Left ventricle myocardium inferior (tissue), 1 donor: Measurements from ENCODE around the gene C5AR2. TPM values are rescaled to one million over a fixed set of nuclear protein-coding genes. Genes with fewer than 3 reads are reported as not detected.
A peak's percentile ranks its signal among the peaks of the same experiment; 100 is the strongest.

Source experiments
- DNase-seq: peaks from one replicate; pipeline ENCODE4 v3.0.0-alpha.2; 2020
- H3K27ac ChIP-seq: fragments of 200-600 bp; replicated peaks from 2 replicates; pipeline ENCODE4 v1.8.0; 2021
- H3K27me3 ChIP-seq: fragments of 200-600 bp; 2 replicates; pipeline ENCODE4 v1.8.0; 2021; ENCODE audit warnings: low read depth
- H3K36me3 ChIP-seq: fragments of 200-600 bp; 2 replicates; pipeline ENCODE4 v1.8.0; 2021
- H3K4me1 ChIP-seq: fragments of 200-600 bp; 2 replicates; pipeline ENCODE4 v1.8.0; 2021
- H3K4me3 ChIP-seq: fragments of 200-600 bp; 2 replicates; pipeline ENCODE4 v1.8.0; 2021; ENCODE audit warnings: mild to moderate bottlenecking, moderate library complexity
- H3K9me3 ChIP-seq: fragments of 200-600 bp; replicated peaks from 2 replicates; pipeline ENCODE4 v1.8.0; 2021
- intact Hi-C: fragments of 100-400 bp; cut with micrococcal nuclease; formaldehyde crosslinking; loops from one replicate; pipeline ENCODE4 v1.11.0; 2022
- total RNA-seq: library from RNA; stranded (reverse); fragmentation: NEBNext Ultra II Directional; extraction: Animal tissue kit (Norgen Biotek cat#: 25700); gene quantifications from one replicate; pipeline ENCODE4 v1.2.1, GENCODE V29; 2021
- TF ChIP-seq, protein P1 (sequence below): fragments of 200-600 bp; IDR thresholded peaks from 2 replicates; pipeline ENCODE4 v1.8.0; 2021; ENCODE audit warnings: antibody characterized with exemption, mild to moderate bottlenecking, borderline replicate concordance
- donor health status: DM: no; HTN: yes; CAD: no; lungs with severe emphysema.

The C5AR2 gene
- total RNA-seq, 1 donor from 2014 or later, result 0.38 TPM

DNA sequence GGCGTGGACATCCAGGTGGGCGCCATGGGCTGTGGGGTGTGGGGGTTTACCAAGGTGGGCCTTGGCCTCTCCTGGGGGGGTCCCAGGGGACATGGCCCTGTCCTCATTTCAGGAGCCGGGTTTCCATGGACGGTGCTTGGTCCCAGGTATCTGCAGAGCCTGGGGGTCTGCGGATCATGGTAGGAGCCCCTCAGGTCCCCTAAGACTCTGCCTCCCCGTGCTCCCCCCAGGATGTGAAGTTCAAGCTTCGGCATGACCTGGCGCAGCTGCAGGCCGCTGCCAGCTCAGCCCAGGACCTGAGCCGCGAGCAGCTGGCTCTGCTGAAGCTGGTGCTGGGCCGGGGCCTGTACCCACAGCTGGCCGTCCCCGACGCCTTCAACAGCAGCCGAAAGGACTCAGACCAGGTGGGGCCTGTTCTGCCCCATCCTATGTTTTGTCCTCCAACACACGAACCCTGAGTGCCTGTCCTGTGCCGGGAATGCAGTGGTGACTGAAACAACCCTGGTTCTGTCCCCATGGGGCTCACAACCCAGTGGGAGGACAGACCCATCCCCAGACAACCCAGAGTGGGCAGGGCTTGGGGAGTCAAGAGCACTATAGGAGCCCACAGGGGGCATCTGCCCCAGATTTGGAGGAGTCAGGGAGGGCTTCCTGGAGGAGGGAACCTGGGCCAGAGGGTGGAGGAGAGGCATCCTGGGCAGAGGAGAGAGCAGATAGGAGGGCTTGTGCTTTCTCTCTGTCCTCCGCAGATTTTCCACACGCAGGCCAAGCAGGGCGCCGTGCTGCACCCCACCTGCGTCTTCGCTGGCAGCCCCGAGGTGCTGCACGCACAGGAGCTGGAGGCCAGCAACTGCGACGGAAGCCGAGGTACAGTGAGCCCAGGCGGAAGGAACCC, 44.0 kb downstream of the C5AR2 start:
- DNase-seq, result no peak
- intact Hi-C loops, result no loop called here
- Histone ChIP-seq H3K27ac (peak overlapping the region; percentile 89), H3K27me3 (no peaks in the 10 kb centered on the region), H3K4me1 (peaks cover 19% of the 10 kb centered on the region), H3K36me3 (peaks cover 83% of the 10 kb centered on the region), H3K4me3 (no peak overlapping the region), H3K9me3 (no peaks in the 10 kb centered on the region)
- TF ChIP-seq, protein P1, sequence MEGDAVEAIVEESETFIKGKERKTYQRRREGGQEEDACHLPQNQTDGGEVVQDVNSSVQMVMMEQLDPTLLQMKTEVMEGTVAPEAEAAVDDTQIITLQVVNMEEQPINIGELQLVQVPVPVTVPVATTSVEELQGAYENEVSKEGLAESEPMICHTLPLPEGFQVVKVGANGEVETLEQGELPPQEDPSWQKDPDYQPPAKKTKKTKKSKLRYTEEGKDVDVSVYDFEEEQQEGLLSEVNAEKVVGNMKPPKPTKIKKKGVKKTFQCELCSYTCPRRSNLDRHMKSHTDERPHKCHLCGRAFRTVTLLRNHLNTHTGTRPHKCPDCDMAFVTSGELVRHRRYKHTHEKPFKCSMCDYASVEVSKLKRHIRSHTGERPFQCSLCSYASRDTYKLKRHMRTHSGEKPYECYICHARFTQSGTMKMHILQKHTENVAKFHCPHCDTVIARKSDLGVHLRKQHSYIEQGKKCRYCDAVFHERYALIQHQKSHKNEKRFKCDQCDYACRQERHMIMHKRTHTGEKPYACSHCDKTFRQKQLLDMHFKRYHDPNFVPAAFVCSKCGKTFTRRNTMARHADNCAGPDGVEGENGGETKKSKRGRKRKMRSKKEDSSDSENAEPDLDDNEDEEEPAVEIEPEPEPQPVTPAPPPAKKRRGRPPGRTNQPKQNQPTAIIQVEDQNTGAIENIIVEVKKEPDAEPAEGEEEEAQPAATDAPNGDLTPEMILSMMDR, result no peak

GRCh38 chr19:47376589-47377144, 44.7 kb downstream of the C5AR2 start:
- H3K4me1 ChIP-seq, result peaks cover 19% of the 10 kb centered on the region
- no peak for DNase-seq
- intact Hi-C loops, result no loop called here
- no peak overlapping the region for H3K4me3 ChIP-seq
- H3K9me3 ChIP-seq, result no peaks in the 10 kb centered on the region
- peak overlapping the region; percentile 89 for H3K27ac ChIP-seq
- H3K27me3 ChIP-seq, result no peaks in the 10 kb centered on the region
- H3K36me3 ChIP-seq, result peaks cover 83% of the 10 kb centered on the region
- TF ChIP-seq, protein P1, result no peak

GRCh38 chr19:47377208-47377701, 45.3 kb downstream of the C5AR2 start:
- peak; percentile 80 for DNase-seq
- intact Hi-C loops, result no loop called here
- peak overlapping the region; percentile 89 for H3K27ac ChIP-seq

GRCh38 chr19:47377801-47378200, 45.8 kb downstream of the C5AR2 start:
- no peaks in the 10 kb centered on the region for H3K27me3 ChIP-seq
- H3K27ac ChIP-seq, result peak overlapping the region; percentile 89
- H3K4me1 ChIP-seq, result peaks cover 19% of the 10 kb centered on the region
- TF ChIP-seq, protein P1, result no peak
- H3K4me3 ChIP-seq, result peak overlapping the region; percentile 21
- no peaks in the 10 kb centered on the region for H3K9me3 ChIP-seq
- no peak for DNase-seq
- intact Hi-C loops, result no loop called here
- peaks cover 83% of the 10 kb centered on the region for H3K36me3 ChIP-seq

More at GRCh38 chr19:47377208-47377701, 45.3 kb downstream of the C5AR2 start:
- H3K9me3 ChIP-seq, result no peaks in the 10 kb centered on the region
- peaks cover 83% of the 10 kb centered on the region for H3K36me3 ChIP-seq
- TF ChIP-seq, protein P1, result peak; percentile 31
- no peak overlapping the region for H3K4me3 ChIP-seq
- H3K27me3 ChIP-seq, result no peaks in the 10 kb centered on the region
- peaks cover 19% of the 10 kb centered on the region for H3K4me1 ChIP-seq

- TF ChIP-seq, protein P1, result no peak
- no peak for DNase-seq
- no peaks in the 10 kb centered on the region for H3K9me3 ChIP-seq
- intact Hi-C loops, result no loop called here
- H3K36me3 ChIP-seq, result peaks cover 78% of the 10 kb centered on the region
- peaks cover 19% of the 10 kb centered on the region for H3K4me1 ChIP-seq
- peak overlapping the region; percentile 89 for H3K27ac ChIP-seq
- no peak overlapping the region for H3K4me3 ChIP-seq
- no peaks in the 10 kb centered on the region for H3K27me3 ChIP-seq
Measured at GRCh38 chr19:47378246-47378645, 46.3 kb downstream of the C5AR2 start.
